Keratinocyte (primary cell): ENCODE results near the gene PKN2. TPM values are rescaled to one million over a fixed set of nuclear protein-coding genes. Genes with fewer than 3 reads are reported as not detected.

Source experiments
- DNase-seq: peaks from one replicate; pipeline ENCODE4 v3.0.0-alpha.2; 2011; ENCODE audit warnings: low read depth, missing footprints, low spot score
- FAIRE-seq: peaks from 2 replicates; lab custom pipeline; 2011; peaks lifted over from hg19 to GRCh38; lab: Jason Lieb, UNC
- H2AFZ ChIP-seq: 2 replicates; pipeline ENCODE4 v1.6.0; 2012; ENCODE audit warnings: low read length, control low read depth, inconsistent platforms; ENCODE audit not compliant: control insufficient read depth
- H3K27ac ChIP-seq: 2 replicates; pipeline ENCODE4 v1.5.1; 2011; ENCODE audit warnings: low read length; ENCODE audit not compliant: control insufficient read depth, insufficient read depth
- H3K27me3 ChIP-seq: 3 replicates; pipeline ENCODE4 v1.6.0; 2011; ENCODE audit warnings: low read length; ENCODE audit not compliant: control insufficient read depth, insufficient read depth; ENCODE audit errors: extremely low read depth
- H3K36me3 ChIP-seq, 2 experiments: 2 replicates in 1 of 2; 3 replicates in 1 of 2; pipeline ENCODE4 v1.5.1; 2011; ENCODE audit warnings: low read length in 2 of 2, mild to moderate bottlenecking in 1 of 2; ENCODE audit not compliant: control insufficient read depth in 2 of 2, insufficient read depth in 2 of 2; ENCODE audit errors: extremely low read depth in 1 of 2
- H3K4me1 ChIP-seq: 3 replicates; pipeline ENCODE4 v1.5.1; 2011; ENCODE audit warnings: low read length; ENCODE audit not compliant: control insufficient read depth, insufficient read depth; ENCODE audit errors: extremely low read depth
- H3K4me2 ChIP-seq: 3 replicates; pipeline ENCODE4 v1.6.0; 2011; ENCODE audit warnings: low read depth, low read length; ENCODE audit not compliant: control insufficient read depth, insufficient read depth; ENCODE audit errors: extremely low read depth
- H3K4me3 ChIP-seq, 3 experiments: fragments of 200-600 bp in 1 of 3; sonication (generic) in 1 of 3; 2 replicates in 2 of 3; 3 replicates in 1 of 3; pipeline ENCODE4 v1.5.1; 2011 to 2016; ENCODE audit warnings: low read length in 3 of 3, mild to moderate bottlenecking in 3 of 3, control low read depth in 2 of 3, inconsistent platforms in 1 of 3, low read depth in 1 of 3, mixed read lengths in 1 of 3, mixed run types in 1 of 3, moderate library complexity in 1 of 3; ENCODE audit not compliant: control insufficient read depth in 2 of 3, insufficient read depth in 2 of 3; ENCODE audit errors: extremely low read depth in 1 of 3
- H3K79me2 ChIP-seq: 2 replicates; pipeline ENCODE4 v1.6.0; 2012; ENCODE audit warnings: low read length; ENCODE audit not compliant: control insufficient read depth, insufficient read depth
- H3K9ac ChIP-seq: 3 replicates; pipeline ENCODE4 v1.6.0; 2011; ENCODE audit warnings: low read length; ENCODE audit not compliant: control insufficient read depth, insufficient read depth; ENCODE audit errors: extremely low read depth
- H3K9me1 ChIP-seq: 3 replicates; pipeline ENCODE4 v1.6.0; 2011; ENCODE audit warnings: low read length; ENCODE audit not compliant: control insufficient read depth, insufficient read depth; ENCODE audit errors: extremely low read depth
- H3K9me3 ChIP-seq: 2 replicates; pipeline ENCODE4 v1.5.1; 2012; ENCODE audit warnings: low read depth, low read length; ENCODE audit not compliant: control insufficient read depth
- H4K20me1 ChIP-seq: 3 replicates; pipeline ENCODE4 v1.6.0; 2011; ENCODE audit warnings: low read length; ENCODE audit not compliant: control insufficient read depth, insufficient read depth; ENCODE audit errors: extremely low read depth
- EZH2 ChIP-seq: IDR thresholded peaks from one replicate; pipeline ENCODE4 v1.6.1; 2012; ENCODE audit warnings: inconsistent platforms, mild to moderate bottlenecking, low read length, moderate library complexity
- dilution Hi-C: fragments of 300-500 bp; cut with MboI; formaldehyde crosslinking; loops from one replicate; pipeline ENCODE4 v1.7.0; 2020; ENCODE audit warnings: low sequenced_read_pairs; ENCODE audit not compliant: extremely low pct_ligation_motif_present
- polyA plus RNA-seq, 5 experiments: library from polyadenylated mRNA; depleted of rRNA in 3 of 5; stranded (reverse) in 3 of 5; stranded (forward) in 1 of 5; unstranded in 1 of 5; fragments of >200 nt; gene quantifications; 1 replicate in 1 of 5; 2 replicates in 3 of 5; 3 replicates in 1 of 5; pipeline versions ENCODE4 v1.2.1 to v1.2.3, GENCODE V29; 2011 to 2012; ENCODE audit warnings: missing spikeins in 2 of 5, low read depth in 1 of 5, low replicate concordance in 1 of 5
- TF ChIP-seq, protein P1 (sequence below), 3 experiments: IDR thresholded peaks in 1 of 3; conservative IDR thresholded peaks in 1 of 3; optimal IDR thresholded peaks in 1 of 3; 2 replicates in 2 of 3; 3 replicates in 1 of 3; pipeline versions ENCODE3 to v1.5.1; 2011; ENCODE audit warnings: low read length in 3 of 3, mild to moderate bottlenecking in 3 of 3, moderate library complexity in 2 of 3, control low read depth in 1 of 3, inconsistent platforms in 1 of 3; ENCODE audit not compliant: insufficient read depth in 2 of 3; ENCODE audit errors: extremely low read depth in 1 of 3

Gene PKN2
- polyA plus RNA-seq, 1 donor (not counting 4 experiments of a cell fraction or from before 2014, with no cell fraction given), result 30.8 TPM

DNA sequence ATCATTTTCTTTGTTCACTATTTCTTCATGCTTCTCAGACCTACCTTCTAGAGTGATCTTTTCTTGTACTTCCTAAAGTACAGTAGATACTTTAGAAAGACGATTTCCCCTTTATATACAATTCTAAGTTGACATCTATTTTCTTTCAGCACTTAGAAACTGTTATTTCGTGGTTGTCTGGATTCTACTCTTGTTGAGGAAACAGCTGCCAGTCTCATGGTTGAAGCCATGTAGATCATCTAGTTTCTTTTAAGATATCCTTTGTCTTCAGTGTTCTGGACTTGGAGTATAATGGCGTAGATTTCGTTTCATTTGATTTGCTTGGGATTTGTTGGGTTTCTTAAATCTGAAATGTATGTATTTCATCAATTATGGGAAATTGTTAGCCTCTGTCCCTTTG lies 67.6 kb downstream of the PKN2 start:
- FAIRE-seq, result no peak

DNA sequence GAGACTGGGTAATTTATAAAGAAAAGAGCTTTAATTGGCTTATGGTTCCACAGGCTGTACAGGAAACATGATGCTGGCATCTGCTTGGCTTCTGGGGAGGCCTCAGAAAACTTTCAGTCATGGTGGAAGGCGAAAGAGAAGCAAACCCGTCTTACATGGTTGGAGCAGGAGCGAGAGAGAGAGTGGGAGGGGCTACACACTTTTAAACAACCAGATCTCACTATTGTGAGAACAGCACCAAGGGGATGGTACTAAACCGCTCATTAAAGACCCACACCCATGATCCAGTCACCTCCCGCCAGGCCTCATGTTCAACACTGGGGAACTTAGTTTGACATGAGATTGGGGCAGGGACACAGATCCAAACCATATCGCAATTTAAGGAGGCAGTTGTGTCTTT lies 69.4 kb downstream of the PKN2 start:
- dilution Hi-C loops, result no loop called here
- H3K4me2 ChIP-seq, result no peak overlapping the region
- H3K27me3 ChIP-seq, result no peaks in the 10 kb centered on the region
- DNase-seq (no peak), FAIRE-seq (no peak)
- H3K79me2 ChIP-seq, result peaks cover 4% of the 10 kb centered on the region
- H3K4me3 ChIP-seq, result no peak overlapping the region
- H3K27ac ChIP-seq, result no peak overlapping the region
- H3K9me1 ChIP-seq, result no peaks in the 10 kb centered on the region
- H2AFZ ChIP-seq, result no peak overlapping the region
- no peak overlapping the region for H3K9ac ChIP-seq
- H3K9me3 ChIP-seq, result no peaks in the 10 kb centered on the region
- H3K4me1 ChIP-seq, result no peaks in the 10 kb centered on the region
- H3K36me3 ChIP-seq, result peaks cover 0 to 4% of the 10 kb centered on the region in 2 experiments
- H4K20me1 ChIP-seq, result no peaks in the 10 kb centered on the region
- TF ChIP-seq EZH2, result no peak
- TF ChIP-seq, protein P1, sequence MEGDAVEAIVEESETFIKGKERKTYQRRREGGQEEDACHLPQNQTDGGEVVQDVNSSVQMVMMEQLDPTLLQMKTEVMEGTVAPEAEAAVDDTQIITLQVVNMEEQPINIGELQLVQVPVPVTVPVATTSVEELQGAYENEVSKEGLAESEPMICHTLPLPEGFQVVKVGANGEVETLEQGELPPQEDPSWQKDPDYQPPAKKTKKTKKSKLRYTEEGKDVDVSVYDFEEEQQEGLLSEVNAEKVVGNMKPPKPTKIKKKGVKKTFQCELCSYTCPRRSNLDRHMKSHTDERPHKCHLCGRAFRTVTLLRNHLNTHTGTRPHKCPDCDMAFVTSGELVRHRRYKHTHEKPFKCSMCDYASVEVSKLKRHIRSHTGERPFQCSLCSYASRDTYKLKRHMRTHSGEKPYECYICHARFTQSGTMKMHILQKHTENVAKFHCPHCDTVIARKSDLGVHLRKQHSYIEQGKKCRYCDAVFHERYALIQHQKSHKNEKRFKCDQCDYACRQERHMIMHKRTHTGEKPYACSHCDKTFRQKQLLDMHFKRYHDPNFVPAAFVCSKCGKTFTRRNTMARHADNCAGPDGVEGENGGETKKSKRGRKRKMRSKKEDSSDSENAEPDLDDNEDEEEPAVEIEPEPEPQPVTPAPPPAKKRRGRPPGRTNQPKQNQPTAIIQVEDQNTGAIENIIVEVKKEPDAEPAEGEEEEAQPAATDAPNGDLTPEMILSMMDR (optimal IDR thresholded peaks at IDR 0.05 in 1 of 3, IDR thresholded peaks at IDR 0.05 in 1 of 3, conservative IDR thresholded peaks at IDR 0.05 in 1 of 3; ENCODE audit: extremely low read depth in 1 of 3, insufficient read depth in 2 of 3, low read length in 3 of 3), result no peak

More for the DNA sequence above, 67.6 kb downstream of the PKN2 start:
- no peaks in the 10 kb centered on the region for H3K4me1 ChIP-seq
- no peak for DNase-seq
- H4K20me1 ChIP-seq, result no peaks in the 10 kb centered on the region
- H3K27ac ChIP-seq, result no peak overlapping the region
- peaks cover 3% of the 10 kb centered on the region for H3K79me2 ChIP-seq
- no peak overlapping the region for H3K9ac ChIP-seq
- H2AFZ ChIP-seq, result no peak overlapping the region
- no peak overlapping the region for H3K4me2 ChIP-seq
- no peak overlapping the region for H3K4me3 ChIP-seq
- no peaks in the 10 kb centered on the region for H3K27me3 ChIP-seq
- TF ChIP-seq EZH2, result no peak
- TF ChIP-seq, protein P1 (optimal IDR thresholded peaks at IDR 0.05 in 1 of 3, IDR thresholded peaks at IDR 0.05 in 1 of 3, conservative IDR thresholded peaks at IDR 0.05 in 1 of 3; ENCODE audit: extremely low read depth in 1 of 3, insufficient read depth in 2 of 3, low read length in 3 of 3), result no peak
- dilution Hi-C loops, result no loop called here
- H3K9me3 ChIP-seq, result no peaks in the 10 kb centered on the region
- no peaks in the 10 kb centered on the region for H3K9me1 ChIP-seq
- H3K36me3 ChIP-seq, result peaks cover 0 to 4% of the 10 kb centered on the region in 2 experiments
